ENCODE results near the gene P2RX7.

P2RX7 gene

GRCh38 chr12:121111684-121112083, 21.0 kb upstream of the P2RX7 start:
- DNase-seq, result no peak

- DNase-seq, result no peak
These were observed 20.2 kb upstream of the P2RX7 start for GRCh38 chr12:121112496-121112895.

GRCh38 chr12:121113057-121113456, 19.6 kb upstream of the P2RX7 start:
- DNase-seq, result no peak

- DNase-seq, result no peak
These were observed 18.5 kb upstream of the P2RX7 start for GRCh38 chr12:121114019-121114639.

- DNase-seq, result no peak
These were observed 17.9 kb upstream of the P2RX7 start for GRCh38 chr12:121114806-121115205.

GRCh38 chr12:121115530-121115929, 17.1 kb upstream of the P2RX7 start:
- no peak for DNase-seq

GRCh38 chr12:121116318-121117225, 16.1 kb upstream of the P2RX7 start:
- no peak for DNase-seq

GRCh38 chr12:121117226-121117777, 15.4 kb upstream of the P2RX7 start:
- no peak for DNase-seq

- DNase-seq, result no peak
These were observed 12.4 kb upstream of the P2RX7 start for GRCh38 chr12:121120323-121120722.

GRCh38 chr12:121120989-121121755, 11.5 kb upstream of the P2RX7 start:
- DNase-seq, result no peak

- no peak for DNase-seq
These were observed 10.9 kb upstream of the P2RX7 start for GRCh38 chr12:121121805-121122204.

- no peak for DNase-seq
These were observed 9.2 kb upstream of the P2RX7 start for GRCh38 chr12:121123488-121123887.

- no peak for DNase-seq
These were observed 8.1 kb upstream of the P2RX7 start for GRCh38 chr12:121124402-121125109.

- DNase-seq, result no peak
These were observed 5.2 kb upstream of the P2RX7 start for GRCh38 chr12:121127501-121127900.

- peak; percentile 27 to 41 for DNase-seq
These were observed 3.5 kb upstream of the P2RX7 start for GRCh38 chr12:121128908-121129810.

GRCh38 chr12:121129811-121130147, 2.9 kb upstream of the P2RX7 start:
- DNase-seq, result no peak

- DNase-seq, result no peak
These were observed 1.8 kb upstream of the P2RX7 start for GRCh38 chr12:121130866-121131373.

- no peak for DNase-seq
These were observed 735 bp upstream of the P2RX7 start for GRCh38 chr12:121131941-121132341.

GRCh38 chr12:121133838-121134237, 1.2 kb downstream of the P2RX7 start:
- DNase-seq, result no peak

GRCh38 chr12:121135320-121135719, 2.6 kb downstream of the P2RX7 start:
- no peak for DNase-seq

GRCh38 chr12:121137512-121137911, 4.8 kb downstream of the P2RX7 start:
- DNase-seq, result no peak
